Neuronal stem cell (in vitro differentiated cells): ENCODE measurements around the gene ODC1.
A peak's percentile ranks its signal among the peaks of the same experiment; 100 is the strongest.

Experiments used
- DNase-seq: peaks from one replicate; pipeline ENCODE4 v3.0.0-alpha.2; 2013; ENCODE audit warnings: low spot score
- H2AFZ ChIP-seq: one replicate; pipeline ENCODE4 v1.6.1; 2013; ENCODE audit warnings: mild to moderate bottlenecking, low read length, inconsistent platforms
- H2AK5ac ChIP-seq: 2 replicates; pipeline ENCODE4 v1.6.1; 2013; ENCODE audit warnings: low read depth, mild to moderate bottlenecking, inconsistent platforms, low read length, moderate library complexity, mixed read lengths
- H2BK120ac ChIP-seq: 2 replicates; pipeline ENCODE4 v1.6.1; 2013; ENCODE audit warnings: low read depth, mild to moderate bottlenecking, inconsistent platforms, low read length, moderate library complexity, mixed read lengths
- H2BK12ac ChIP-seq: one replicate; pipeline ENCODE4 v1.6.1; 2013; ENCODE audit warnings: low read length, inconsistent platforms
- H2BK15ac ChIP-seq: 2 replicates; pipeline ENCODE4 v1.6.1; 2013; ENCODE audit warnings: mild to moderate bottlenecking, low read length, inconsistent platforms, mixed read lengths
- H2BK5ac ChIP-seq: one replicate; pipeline ENCODE4 v1.6.1; 2013; ENCODE audit warnings: inconsistent platforms, mild to moderate bottlenecking, low read length, moderate library complexity
- H3K14ac ChIP-seq: one replicate; pipeline ENCODE4 v1.6.1; 2013; ENCODE audit warnings: low read length, inconsistent platforms
- H3K18ac ChIP-seq: 2 replicates; pipeline ENCODE4 v1.6.1; 2013; ENCODE audit warnings: low read length, inconsistent platforms
- H3K23ac ChIP-seq: 2 replicates; pipeline ENCODE4 v1.6.1; 2013; ENCODE audit warnings: low read depth, mild to moderate bottlenecking, mixed read lengths, low read length, inconsistent platforms; ENCODE audit not compliant: poor library complexity
- H3K27ac ChIP-seq: replicated peaks from 3 replicates; pipeline ENCODE4 v1.5.1; 2013; ENCODE audit warnings: low read length, inconsistent platforms
- H3K27me3 ChIP-seq, 3 experiments: 2 replicates each; pipeline ENCODE4 v1.6.1; 2013; ENCODE audit warnings: low read length in 3 of 3, mild to moderate bottlenecking in 2 of 3, inconsistent platforms in 1 of 3, low read depth in 1 of 3, mixed read lengths in 1 of 3, moderate library complexity in 1 of 3; ENCODE audit not compliant: control insufficient read depth in 3 of 3, insufficient read depth in 3 of 3
- H3K36me3 ChIP-seq, 2 donors: replicated peaks in 1 of 2; 2 replicates each; pipeline ENCODE4 v1.6.1; 2013; ENCODE audit warnings: low read length in 2 of 2; ENCODE audit not compliant: control insufficient read depth in 2 of 2, insufficient read depth in 2 of 2
- H3K4ac ChIP-seq: 2 replicates; pipeline ENCODE4 v1.6.1; 2013; ENCODE audit warnings: inconsistent platforms, mild to moderate bottlenecking, low read length, moderate library complexity
- H3K4me1 ChIP-seq, 2 donors: 1 replicate in 1 of 2; 2 replicates in 1 of 2; pipeline ENCODE4 v1.6.1; 2013; ENCODE audit warnings: low read length in 2 of 2, low read depth in 1 of 2; ENCODE audit not compliant: control insufficient read depth in 2 of 2, insufficient read depth in 1 of 2
- H3K4me2 ChIP-seq: one replicate; pipeline ENCODE4 v1.6.1; 2013; ENCODE audit warnings: mild to moderate bottlenecking, low read length, inconsistent platforms; ENCODE audit not compliant: insufficient read depth, poor library complexity, severe bottlenecking
- H3K4me3 ChIP-seq, 2 donors: 2 replicates each; pipeline ENCODE4 v1.5.1; 2013; ENCODE audit warnings: low read length in 2 of 2, mild to moderate bottlenecking in 2 of 2, inconsistent platforms in 1 of 2, moderate library complexity in 1 of 2
- H3K79me1 ChIP-seq: one replicate; pipeline ENCODE4 v1.6.1; 2013; ENCODE audit warnings: low read depth, mild to moderate bottlenecking, inconsistent platforms, low read length, moderate library complexity
- H3K9ac ChIP-seq: one replicate; pipeline ENCODE4 v1.6.1; 2013; ENCODE audit warnings: mild to moderate bottlenecking, low read depth, low read length, inconsistent platforms; ENCODE audit not compliant: poor library complexity
- H3K9me3 ChIP-seq, 2 donors: replicated peaks in 1 of 2; 2 replicates each; pipeline versions ENCODE3 to v1.6.1; 2013; ENCODE audit warnings: low read length in 2 of 2, mild to moderate bottlenecking in 2 of 2, inconsistent platforms in 1 of 2, low read depth in 1 of 2, mixed read lengths in 1 of 2, moderate library complexity in 1 of 2; ENCODE audit not compliant: control insufficient read depth in 2 of 2, insufficient read depth in 1 of 2
- H4K8ac ChIP-seq: one replicate; pipeline ENCODE4 v1.6.1; 2013; ENCODE audit warnings: low read depth, mild to moderate bottlenecking, inconsistent platforms, low read length, moderate library complexity
- H4K91ac ChIP-seq: one replicate; pipeline ENCODE4 v1.6.1; 2013; ENCODE audit warnings: low read length, low read depth, mild to moderate bottlenecking, inconsistent platforms; ENCODE audit not compliant: poor library complexity
- WGBS, 2 donors: extraction: QIAGEN DNeasy Blood & Tissue Kit; methylation state at CpG; one replicate each; pipeline ENCODE4 v1.1.7; 2013; ENCODE audit warnings: missing lambda C conversion rate in 2 of 2, mixed read lengths in 1 of 2; ENCODE audit not compliant: insufficient read length in 2 of 2, insufficient replicate concordance in 1 of 2; ENCODE audit errors: extremely low coverage in 2 of 2; 5-methylcytosine and 5-hydroxymethylcytosine counted together

Gene ODC1

DNA sequence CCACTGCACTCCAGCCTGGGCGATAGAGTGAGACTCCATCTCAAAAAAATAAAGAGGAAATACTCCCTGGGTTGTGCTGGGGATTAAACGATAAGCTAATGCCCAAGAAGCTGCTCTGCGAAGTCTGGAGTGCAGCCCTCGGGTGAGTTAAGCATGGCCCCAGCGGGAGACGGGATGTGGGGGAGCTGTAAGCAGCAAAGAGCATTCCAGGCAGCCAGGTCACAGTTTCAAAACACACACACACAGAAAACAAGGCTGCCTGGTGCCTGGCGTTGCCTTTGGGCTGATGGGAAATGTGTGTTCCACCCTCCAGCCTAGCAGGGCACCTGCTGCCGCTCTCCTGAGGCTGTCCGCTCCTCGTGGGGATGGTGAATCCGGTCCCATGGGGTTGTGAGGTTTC lies 24.1 kb downstream of the ODC1 start:
- no peak overlapping the region for H3K27ac ChIP-seq
- no peak overlapping the region for H3K4ac ChIP-seq
- H2BK5ac ChIP-seq: no peak overlapping the region
- no peaks in the 10 kb centered on the region for H3K27me3 ChIP-seq
- no peak overlapping the region for H3K14ac ChIP-seq
- H3K36me3 ChIP-seq: no peaks in the 10 kb centered on the region
- H3K4me1 ChIP-seq: peaks cover 17 to 29% of the 10 kb centered on the region in 2 donors
- no CpG with 5 or more reads among the region's 11 CpGs for WGBS, 2 donors
- no peak overlapping the region for H2BK120ac ChIP-seq
- H4K91ac ChIP-seq: no peak overlapping the region
- no peak for DNase-seq
- H3K9me3 ChIP-seq: no peaks in the 10 kb centered on the region
- peak overlapping the region; percentile 76 for H2AK5ac ChIP-seq
- no peak overlapping the region for H3K4me2 ChIP-seq
- H3K79me1 ChIP-seq: peaks cover 2% of the 10 kb centered on the region
- H4K8ac ChIP-seq: no peak overlapping the region
- no peak overlapping the region for H2BK15ac ChIP-seq
- H3K4me3 ChIP-seq: no peak overlapping the region
- no peak overlapping the region for H2BK12ac ChIP-seq
- H2AFZ ChIP-seq: no peak overlapping the region
- peak overlapping the region; percentile 8 for H3K23ac ChIP-seq
- H3K9ac ChIP-seq: no peak overlapping the region
- peak overlapping the region; percentile 80 for H3K18ac ChIP-seq

DNA sequence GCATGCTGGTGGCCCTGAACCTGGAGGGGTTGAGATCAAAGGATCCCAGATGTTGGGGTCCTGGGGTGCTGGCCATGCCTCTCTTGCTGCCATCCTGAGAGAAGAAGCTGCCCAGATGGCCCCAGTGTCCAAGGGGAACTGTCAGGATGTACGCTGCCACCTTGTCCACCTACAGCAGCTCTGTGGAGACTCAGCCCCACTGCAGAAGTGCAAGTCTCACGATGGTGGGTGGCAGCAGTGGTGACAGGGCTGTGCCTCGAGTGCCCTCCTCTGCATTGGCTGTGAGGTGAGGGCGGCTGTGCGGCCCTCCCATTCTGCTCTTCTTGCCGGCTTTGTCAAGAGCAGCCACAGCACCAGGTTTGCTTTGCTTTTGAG lies 24.7 kb downstream of the ODC1 start:
- H4K91ac ChIP-seq: no peak overlapping the region
- no CpG with 5 or more reads among the region's 6 CpGs for WGBS, 2 donors
- H2AK5ac ChIP-seq: no peak overlapping the region
- H3K9me3 ChIP-seq: no peaks in the 10 kb centered on the region
- no peak overlapping the region for H4K8ac ChIP-seq
- no peak overlapping the region for H3K4me2 ChIP-seq
- no peak overlapping the region for H3K27ac ChIP-seq
- no peak overlapping the region for H3K23ac ChIP-seq
- no peak overlapping the region for H2BK120ac ChIP-seq
- H3K27me3 ChIP-seq: no peaks in the 10 kb centered on the region
- H2BK5ac ChIP-seq: no peak overlapping the region
- H3K9ac ChIP-seq: no peak overlapping the region
- no peak overlapping the region for H2BK15ac ChIP-seq
- H2BK12ac ChIP-seq: no peak overlapping the region
- H3K4me1 ChIP-seq: peaks cover 17 to 29% of the 10 kb centered on the region in 2 donors
- H2AFZ ChIP-seq: no peak overlapping the region
- no peak overlapping the region for H3K4me3 ChIP-seq
- no peak overlapping the region for H3K18ac ChIP-seq
- H3K79me1 ChIP-seq: peaks cover 2% of the 10 kb centered on the region
- DNase-seq: no peak
- H3K14ac ChIP-seq: peak overlapping the region; percentile 31
- H3K36me3 ChIP-seq: no peaks in the 10 kb centered on the region
- H3K4ac ChIP-seq: no peak overlapping the region

DNA sequence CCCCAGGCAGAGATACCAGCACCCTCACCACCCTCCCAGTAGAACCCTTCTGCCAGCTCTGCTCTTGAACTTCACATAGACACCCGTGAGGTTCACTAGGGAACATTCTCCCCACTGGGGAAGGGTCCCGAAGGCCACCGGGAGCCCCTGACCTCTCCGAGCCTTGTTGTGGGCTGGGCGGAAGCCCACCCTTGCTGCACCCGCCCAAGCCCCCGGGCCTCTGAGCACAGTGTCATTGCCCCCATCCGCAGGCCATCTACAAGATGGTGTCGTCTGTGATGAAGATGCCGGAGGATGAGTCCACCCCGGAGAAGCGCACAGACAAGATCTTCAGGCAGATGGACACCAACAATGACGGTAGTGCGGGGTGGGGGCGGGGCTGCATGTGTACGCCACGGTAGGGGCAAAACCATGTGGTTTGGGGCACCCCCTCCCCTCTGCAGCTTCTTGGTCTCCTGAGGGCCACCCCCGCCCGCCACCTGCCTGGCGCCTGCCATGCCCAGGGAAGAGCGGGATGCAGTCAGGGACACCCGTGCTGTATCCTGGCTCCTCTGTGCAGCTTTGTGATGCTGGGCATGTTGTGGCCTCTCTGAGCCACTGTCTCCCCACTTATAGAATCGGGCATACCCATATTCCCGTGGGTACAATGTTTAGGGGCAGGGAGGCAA lies 25.3 kb downstream of the ODC1 start:
- Histone ChIP-seq H3K14ac (peak overlapping the region; percentile 56), H2BK15ac (no peak overlapping the region), H3K27me3 (no peaks in the 10 kb centered on the region), H3K4me2 (no peak overlapping the region), H2AFZ (no peak overlapping the region), H3K36me3 (no peaks in the 10 kb centered on the region), H3K23ac (no peak overlapping the region), H3K4ac (no peak overlapping the region), H2AK5ac (no peak overlapping the region), H3K9ac (peak overlapping the region; percentile 18), H3K4me3 (no peak overlapping the region), H3K79me1 (peaks cover 2% of the 10 kb centered on the region), H3K18ac (peak overlapping the region; percentile 71), H2BK5ac (no peak overlapping the region), H3K9me3 (no peaks in the 10 kb centered on the region), H2BK12ac (no peak overlapping the region), H3K4me1 (peaks cover 17 to 23% of the 10 kb centered on the region in 2 donors), H2BK120ac (no peak overlapping the region), H3K27ac (no peak overlapping the region), H4K91ac (no peak overlapping the region), H4K8ac (no peak overlapping the region)
- no CpG with 5 or more reads among the region's 24 CpGs for WGBS, 2 donors
- no peak for DNase-seq

- Histone ChIP-seq H3K14ac (no peak overlapping the region), H2BK120ac (no peak overlapping the region), H2BK15ac (no peak overlapping the region), H3K4me2 (peak overlapping the region; percentile 14), H3K27ac (no peak overlapping the region), H3K9ac (peak overlapping the region; percentile 74), H4K91ac (no peak overlapping the region), H2BK12ac (no peak overlapping the region), H3K9me3 (no peaks in the 10 kb centered on the region), H4K8ac (no peak overlapping the region), H3K36me3 (no peaks in the 10 kb centered on the region), H2BK5ac (no peak overlapping the region), H3K4ac (no peak overlapping the region), H2AK5ac (peak overlapping the region; percentile 35), H3K18ac (peak overlapping the region; percentile 83), H3K23ac (no peak overlapping the region), H2AFZ (no peak overlapping the region), H3K79me1 (peaks cover 2% of the 10 kb centered on the region), H3K27me3 (no peaks in the 10 kb centered on the region), H3K4me3 (no peak overlapping the region), H3K4me1 (peaks cover 14 to 17% of the 10 kb centered on the region in 2 donors)
- no CpG with 5 or more reads among the region's 6 CpGs for WGBS, 2 donors
- DNase-seq: no peak
These were observed 25.9 kb downstream of the ODC1 start for GRCh38 chr2:10422251-10422650.
